ENCODE measurements around the gene GPR42.

The GPR42 gene

DNA sequence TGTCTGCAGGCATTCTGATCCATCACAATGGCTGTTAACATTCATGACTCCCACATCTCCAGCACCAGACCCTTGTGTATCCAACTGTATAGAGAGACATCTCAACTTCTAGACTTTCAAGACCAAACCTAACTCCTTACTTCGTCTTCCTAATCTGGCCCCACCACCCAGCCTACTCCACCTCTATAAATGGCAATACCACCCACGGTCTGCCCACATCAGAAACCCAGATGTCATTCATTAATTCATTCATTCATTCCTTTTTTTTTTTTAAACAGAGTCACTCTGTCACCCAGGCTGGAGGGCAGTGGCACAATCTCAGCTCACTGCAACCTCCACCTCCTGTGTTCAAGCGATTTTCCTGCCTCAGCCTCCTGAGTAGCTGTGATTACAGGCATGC, 10.4 kb downstream of the GPR42 start:
- Mint-ChIP-seq H3K4me1 (peaks cover 16% of the 10 kb centered on the region), H3K9me3 (peaks cover 46% of the 10 kb centered on the region), H3K36me3 (ENCODE audit: low read depth) (peaks cover 2% of the 10 kb centered on the region), H3K27me3 (ENCODE audit: low read depth, poor library complexity) (peaks cover 21% of the 10 kb centered on the region), H3K4me3 (no peak overlapping the region), H3K27ac (no peak overlapping the region)
- TF ChIP-seq, protein P1, sequence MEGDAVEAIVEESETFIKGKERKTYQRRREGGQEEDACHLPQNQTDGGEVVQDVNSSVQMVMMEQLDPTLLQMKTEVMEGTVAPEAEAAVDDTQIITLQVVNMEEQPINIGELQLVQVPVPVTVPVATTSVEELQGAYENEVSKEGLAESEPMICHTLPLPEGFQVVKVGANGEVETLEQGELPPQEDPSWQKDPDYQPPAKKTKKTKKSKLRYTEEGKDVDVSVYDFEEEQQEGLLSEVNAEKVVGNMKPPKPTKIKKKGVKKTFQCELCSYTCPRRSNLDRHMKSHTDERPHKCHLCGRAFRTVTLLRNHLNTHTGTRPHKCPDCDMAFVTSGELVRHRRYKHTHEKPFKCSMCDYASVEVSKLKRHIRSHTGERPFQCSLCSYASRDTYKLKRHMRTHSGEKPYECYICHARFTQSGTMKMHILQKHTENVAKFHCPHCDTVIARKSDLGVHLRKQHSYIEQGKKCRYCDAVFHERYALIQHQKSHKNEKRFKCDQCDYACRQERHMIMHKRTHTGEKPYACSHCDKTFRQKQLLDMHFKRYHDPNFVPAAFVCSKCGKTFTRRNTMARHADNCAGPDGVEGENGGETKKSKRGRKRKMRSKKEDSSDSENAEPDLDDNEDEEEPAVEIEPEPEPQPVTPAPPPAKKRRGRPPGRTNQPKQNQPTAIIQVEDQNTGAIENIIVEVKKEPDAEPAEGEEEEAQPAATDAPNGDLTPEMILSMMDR (IDR thresholded peaks at IDR 0.05) = no peak
- DNase-seq = no peak

DNA sequence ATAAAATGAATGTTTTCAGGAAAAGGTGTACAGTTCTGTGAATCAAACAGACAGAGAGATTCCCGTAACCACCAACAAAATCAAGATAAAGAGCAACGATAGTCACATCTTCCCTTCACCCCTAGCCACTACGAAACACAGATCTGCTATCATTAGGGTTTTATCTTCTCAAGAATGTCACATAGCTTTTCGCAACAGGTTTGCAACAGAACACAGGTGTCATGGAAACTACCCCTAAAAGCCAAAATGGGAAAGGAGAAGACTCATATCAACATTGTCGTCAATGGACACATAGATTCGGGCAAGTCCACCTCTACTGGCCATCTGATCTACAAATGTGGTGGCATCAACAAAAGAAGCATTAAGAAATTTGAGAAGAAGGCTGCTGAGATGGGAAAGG, 11.1 kb downstream of the GPR42 start:
- peaks cover 52% of the 10 kb centered on the region for H3K9me3 Mint-ChIP-seq
- TF ChIP-seq, protein P1 (IDR thresholded peaks at IDR 0.05) = no peak
- H3K27ac Mint-ChIP-seq = no peak overlapping the region
- H3K27me3 Mint-ChIP-seq (ENCODE audit: low read depth, poor library complexity) = peaks cover 23% of the 10 kb centered on the region
- no peak overlapping the region for H3K4me3 Mint-ChIP-seq
- no peak for DNase-seq
- H3K4me1 Mint-ChIP-seq = peaks cover 14% of the 10 kb centered on the region
- peaks cover 5% of the 10 kb centered on the region for H3K36me3 Mint-ChIP-seq (ENCODE audit: low read depth)

DNA sequence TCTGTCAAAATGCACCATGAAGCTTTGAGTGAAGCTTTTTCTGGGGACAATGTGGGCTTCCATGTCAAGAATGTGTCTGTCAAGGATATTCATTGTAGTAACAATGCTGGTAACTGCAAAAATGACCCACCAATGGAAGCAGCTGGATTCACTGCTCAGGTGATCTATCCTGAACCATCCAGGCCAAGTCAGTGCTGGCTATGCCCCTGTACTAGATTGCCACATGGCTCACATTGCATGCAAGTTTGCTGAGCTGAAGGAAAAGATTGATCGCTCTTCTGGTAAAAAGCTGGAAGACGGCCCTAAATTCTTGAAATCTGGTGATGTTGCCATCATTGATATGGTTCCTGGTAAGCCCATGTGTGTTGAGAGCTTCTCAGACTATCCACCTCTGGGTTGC, 12.7 kb downstream of the GPR42 start:
- Mint-ChIP-seq H3K27ac (no peak overlapping the region), H3K4me3 (no peak overlapping the region), H3K4me1 (peaks cover 11% of the 10 kb centered on the region), H3K36me3 (ENCODE audit: low read depth) (peaks cover 5% of the 10 kb centered on the region), H3K27me3 (ENCODE audit: low read depth, poor library complexity) (peaks cover 23% of the 10 kb centered on the region), H3K9me3 (peaks cover 56% of the 10 kb centered on the region)
- TF ChIP-seq, protein P1 (IDR thresholded peaks at IDR 0.05) = no peak
- DNase-seq = no peak

DNA sequence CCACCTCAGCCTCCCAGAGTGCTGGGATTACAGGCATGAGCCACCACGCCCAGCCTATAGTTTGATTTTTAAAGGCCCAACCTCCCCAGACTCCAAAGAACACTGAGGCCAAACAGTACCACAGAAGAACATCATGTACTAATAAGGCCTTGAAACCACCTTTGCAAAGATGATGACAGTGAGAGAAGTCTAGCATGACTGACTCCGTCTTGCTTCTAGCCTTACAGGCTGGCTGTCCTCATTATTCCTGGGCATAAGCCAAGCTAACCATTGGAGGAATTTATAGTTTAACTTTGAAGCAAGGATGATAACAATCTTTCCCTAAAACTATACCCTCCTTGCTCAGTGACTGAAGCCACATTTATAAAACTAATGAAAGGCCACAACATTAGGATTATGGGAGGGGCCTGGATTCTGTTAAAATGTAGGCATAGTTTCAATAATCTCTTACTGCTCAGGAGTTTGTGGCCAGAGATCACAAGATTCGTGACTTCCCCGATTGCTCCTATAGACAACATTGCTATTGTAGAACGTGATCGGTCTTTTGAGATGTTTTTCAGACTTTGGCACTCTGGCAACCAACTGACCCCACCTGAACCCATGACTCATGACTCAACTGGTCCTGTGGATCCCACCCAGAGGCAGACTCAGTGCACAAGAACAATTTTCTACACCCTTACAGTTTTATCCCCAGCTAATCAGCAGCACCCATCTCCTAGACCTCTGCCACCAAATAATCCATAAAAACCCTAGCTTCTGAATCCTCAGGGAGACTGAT, 17.6 kb downstream of the GPR42 start:
- Mint-ChIP-seq H3K9me3 (peaks cover 55% of the 10 kb centered on the region), H3K4me3 (no peak overlapping the region), H3K4me1 (peaks cover 6% of the 10 kb centered on the region), H3K27me3 (ENCODE audit: low read depth, poor library complexity) (peaks cover 19% of the 10 kb centered on the region), H3K36me3 (ENCODE audit: low read depth) (peaks cover 5% of the 10 kb centered on the region), H3K27ac (no peak overlapping the region)
- no peak for DNase-seq
- TF ChIP-seq, protein P1 (IDR thresholded peaks at IDR 0.05) = no peak

DNA sequence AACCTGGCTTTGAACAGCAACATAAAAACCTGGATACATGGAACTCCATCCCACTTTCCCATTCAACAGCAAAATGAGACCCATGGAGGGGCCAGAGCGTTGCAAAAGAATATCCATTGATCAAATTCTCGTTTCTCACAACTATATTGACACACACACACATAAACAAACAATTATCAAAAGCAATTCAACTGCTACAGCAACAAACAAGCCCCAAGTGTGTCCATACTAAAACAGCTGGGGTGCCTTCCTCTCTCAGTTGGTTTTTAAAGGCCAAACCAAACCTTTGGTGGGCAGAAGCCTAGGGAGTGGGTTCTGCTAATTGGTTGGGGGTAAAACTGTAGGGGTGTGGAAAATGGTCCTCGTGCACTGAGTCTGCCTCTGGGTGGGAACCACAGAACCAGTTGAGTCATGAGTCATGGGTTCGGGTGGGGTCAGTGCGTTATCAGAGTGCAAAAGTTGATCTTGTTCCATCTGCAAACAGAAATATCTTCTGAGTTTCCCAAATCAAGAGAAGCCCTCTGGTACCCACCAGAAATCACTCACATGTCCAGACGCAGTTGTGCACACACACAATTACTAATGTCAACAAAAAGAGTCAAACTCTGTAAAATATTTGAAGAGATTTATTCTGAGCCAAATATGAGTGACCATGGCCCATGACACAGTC, 18.5 kb downstream of the GPR42 start:
- H3K27ac Mint-ChIP-seq = no peak overlapping the region
- peaks cover 19% of the 10 kb centered on the region for H3K27me3 Mint-ChIP-seq (ENCODE audit: low read depth, poor library complexity)
- H3K36me3 Mint-ChIP-seq (ENCODE audit: low read depth) = peaks cover 5% of the 10 kb centered on the region
- TF ChIP-seq, protein P1 (IDR thresholded peaks at IDR 0.05) = no peak
- no peak overlapping the region for H3K4me3 Mint-ChIP-seq
- peaks cover 49% of the 10 kb centered on the region for H3K9me3 Mint-ChIP-seq
- H3K4me1 Mint-ChIP-seq = peaks cover 6% of the 10 kb centered on the region
- no peak for DNase-seq
